NCI-H1930 (cell line): ENCODE measurements around the gene LEF1.
"Not testable (repeated sequence)": the region's sequence is repeated elsewhere in the genome, so short reads cannot be mapped to it uniquely, and the experiment has no call there.

Experiments used
- DNase-seq, 2 experiments: peaks; one replicate each; lab custom pipeline; 2025; lab: John Stamatoyannopoulos, UW

LEF1 gene

DNA sequence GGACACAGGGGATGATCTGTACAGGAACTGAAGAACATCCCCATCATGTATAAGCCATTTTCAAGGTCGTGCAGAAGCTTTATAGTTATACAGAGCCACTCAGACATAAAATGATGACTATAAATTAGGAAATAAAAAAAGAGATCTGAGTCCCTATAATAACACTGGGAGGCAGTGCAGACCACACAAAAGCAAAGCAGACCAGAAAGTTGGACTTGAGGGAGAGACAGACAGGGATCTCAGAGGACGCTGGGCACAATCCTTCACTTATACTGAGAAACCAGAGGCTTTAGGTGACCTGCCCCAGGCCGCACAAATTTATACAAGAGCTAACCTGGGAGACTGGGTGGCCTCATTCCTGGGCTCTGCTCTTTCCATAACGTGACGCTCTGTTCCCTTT, 108.6 kb downstream of the LEF1 start:
- no peak for DNase-seq

DNA sequence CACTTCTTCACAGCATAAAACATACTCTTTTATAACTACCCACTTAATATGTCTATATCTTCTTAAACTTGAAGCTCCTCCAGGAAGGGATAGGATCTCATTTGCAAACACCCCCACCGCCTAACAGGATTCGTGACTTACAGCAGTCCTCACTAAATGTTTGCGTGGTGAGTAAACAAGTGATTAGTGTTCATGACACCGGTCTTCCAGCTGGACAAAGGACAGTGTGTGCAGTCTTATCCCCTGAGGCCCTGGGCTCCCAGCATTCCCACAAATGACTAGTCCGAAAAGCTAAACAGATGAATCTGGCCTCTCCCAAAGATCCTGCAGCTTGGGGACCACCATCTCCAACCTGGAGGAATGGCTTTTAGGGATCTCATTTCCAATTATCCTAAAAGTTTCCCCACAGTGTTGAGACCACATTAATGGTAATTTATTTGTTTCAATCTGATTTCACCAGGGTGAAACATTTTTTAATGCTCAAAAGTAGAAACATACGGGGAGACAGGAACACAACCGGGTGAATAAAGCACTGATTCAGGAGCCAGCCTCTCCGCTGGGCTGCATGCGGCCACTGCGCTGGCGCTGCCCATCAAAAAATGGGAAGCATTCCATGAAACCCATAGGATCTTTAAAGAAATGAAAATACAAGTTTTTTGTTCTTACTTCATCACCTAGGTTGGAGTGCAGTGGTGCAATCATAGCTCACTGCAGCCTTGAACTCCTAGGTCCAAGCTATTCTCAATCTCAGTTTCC, 109.9 kb downstream of the LEF1 start:
- DNase-seq: peak; percentile 65 to 83

DNA sequence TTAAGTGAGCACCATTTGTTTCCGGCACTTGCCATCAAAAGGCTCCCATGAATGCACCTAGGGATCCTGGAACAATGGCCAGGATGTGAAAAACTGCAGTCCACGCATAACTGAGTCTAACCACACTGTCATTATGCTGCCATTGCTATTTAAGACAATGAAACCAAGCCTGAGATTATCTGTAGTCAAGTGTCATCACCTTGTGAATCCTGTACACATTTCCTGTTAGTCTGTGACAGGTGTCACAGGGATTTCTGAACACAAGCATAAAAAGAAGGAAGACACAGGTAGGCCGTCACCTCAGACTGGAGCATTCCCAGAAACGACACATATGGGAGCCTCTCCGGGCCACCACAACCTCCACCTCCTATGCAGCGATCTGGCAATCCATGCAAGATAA, 112.3 kb downstream of the LEF1 start:
- DNase-seq: no peak

DNA sequence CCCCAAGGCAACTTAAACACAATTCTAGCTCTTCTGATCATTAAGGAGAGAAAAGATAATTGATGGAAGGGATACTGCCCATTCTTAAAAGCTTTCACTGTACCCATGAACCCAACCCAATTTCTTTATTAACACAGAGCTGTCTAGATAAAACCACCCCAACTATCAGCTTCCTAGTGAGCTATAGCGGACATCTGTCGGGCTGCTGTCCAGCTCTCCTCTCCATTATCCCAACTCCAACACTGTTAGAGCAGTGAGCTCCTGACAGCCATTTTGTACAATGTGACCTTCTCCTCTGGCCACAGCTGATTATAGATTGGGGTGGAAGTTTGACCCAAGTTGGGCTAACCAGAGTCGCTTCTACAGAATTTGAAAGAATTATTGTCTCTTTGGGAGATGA, 112.9 kb downstream of the LEF1 start:
- DNase-seq: no peak

DNA sequence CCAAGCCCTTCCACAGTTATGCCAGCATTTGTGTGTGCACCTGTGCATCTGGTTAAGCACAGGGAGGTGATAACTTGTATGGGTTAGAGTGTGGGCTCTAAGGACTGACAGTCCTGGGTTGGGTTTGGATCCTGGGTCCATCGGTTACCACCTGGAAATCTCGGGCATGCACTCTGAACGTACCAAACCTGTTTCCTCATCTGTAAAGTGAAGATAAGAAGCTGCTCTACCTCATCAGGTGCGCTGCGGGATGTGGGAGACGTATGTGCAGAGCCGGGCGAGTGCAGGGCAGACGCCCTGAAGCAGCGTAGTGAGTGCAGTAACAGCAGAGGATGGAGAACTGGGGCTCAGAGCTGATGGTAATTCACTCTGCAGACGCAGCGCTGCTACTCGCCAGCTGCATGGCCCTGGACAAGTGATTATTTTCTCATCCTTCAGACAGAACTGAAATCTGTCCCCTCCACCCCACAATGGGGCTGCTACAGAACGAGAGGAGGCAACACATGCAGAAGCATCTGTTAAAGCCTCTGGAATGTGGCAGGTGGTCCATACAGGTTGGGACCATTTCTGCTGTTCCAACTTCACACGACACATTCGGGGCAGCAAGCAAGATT, 114.6 kb downstream of the LEF1 start:
- no peak for DNase-seq

DNA sequence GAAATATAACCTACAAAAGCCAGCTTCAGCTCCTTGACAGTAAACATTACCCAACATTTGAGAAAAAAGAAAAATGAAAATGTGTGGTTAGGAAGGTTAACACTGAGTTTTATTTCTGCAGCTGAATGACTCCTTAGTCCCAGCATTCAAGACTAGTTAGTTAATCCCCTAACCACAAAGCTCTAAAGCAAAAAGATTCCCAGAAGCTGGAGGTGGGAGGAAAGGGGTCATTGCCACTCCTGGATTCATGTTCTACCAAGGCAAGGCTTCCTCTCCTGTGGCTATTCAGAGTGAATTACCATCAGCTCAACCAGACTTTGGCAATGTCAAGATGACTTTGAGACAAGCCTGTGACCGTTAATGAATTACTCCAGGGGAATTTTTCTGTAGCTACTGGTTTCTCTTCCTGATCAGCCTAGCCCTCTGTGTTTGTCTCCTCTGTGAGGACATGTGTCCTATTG, 115.5 kb downstream of the LEF1 start:
- no peak for DNase-seq

DNA sequence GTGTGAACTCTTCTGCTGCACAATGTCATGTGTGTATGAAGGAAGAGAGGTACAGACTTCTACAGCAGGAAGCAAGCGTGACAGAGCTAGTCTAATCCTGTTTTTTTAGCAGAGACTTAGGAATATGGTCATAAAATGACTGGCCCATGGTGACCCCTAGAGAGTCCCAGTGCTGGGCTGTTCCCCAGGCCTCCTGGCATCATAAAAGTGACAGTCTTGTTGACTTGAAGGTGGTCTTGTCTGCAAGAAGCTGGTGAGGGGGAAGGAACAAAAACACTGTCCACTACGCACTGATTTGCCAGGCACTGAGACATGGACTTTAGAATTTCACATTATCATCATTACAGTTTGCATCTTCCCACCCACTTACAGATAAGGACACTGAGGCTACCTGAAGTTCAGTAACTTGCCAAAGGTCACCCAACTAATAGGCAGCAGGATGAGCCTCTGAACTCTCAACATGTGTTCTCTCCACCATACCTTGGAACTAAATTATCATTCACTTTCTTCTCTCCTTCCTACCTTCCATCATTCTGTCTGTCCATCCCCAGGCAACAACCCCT, 116.1 kb downstream of the LEF1 start:
- DNase-seq: no peak

DNA sequence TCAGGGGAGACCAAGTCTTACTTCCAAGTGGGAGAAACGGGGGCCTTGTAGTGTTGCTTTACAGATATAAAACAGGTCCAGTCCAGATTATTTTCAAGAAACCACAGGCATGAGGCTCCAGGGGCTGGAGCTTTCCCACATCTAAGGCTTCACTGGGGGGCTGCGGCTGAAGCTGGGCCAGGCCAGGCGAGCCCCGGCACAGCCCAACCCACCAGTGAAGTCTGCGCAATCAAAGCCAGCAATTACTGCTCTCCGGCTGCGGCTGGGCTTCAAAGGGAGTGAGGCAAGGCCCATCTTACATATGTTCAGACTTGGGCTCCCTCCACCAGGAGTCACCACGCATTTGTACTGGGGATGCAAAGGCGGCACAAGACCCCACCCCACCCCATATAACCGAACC, 117.4 kb downstream of the LEF1 start:
- no peak for DNase-seq

DNA sequence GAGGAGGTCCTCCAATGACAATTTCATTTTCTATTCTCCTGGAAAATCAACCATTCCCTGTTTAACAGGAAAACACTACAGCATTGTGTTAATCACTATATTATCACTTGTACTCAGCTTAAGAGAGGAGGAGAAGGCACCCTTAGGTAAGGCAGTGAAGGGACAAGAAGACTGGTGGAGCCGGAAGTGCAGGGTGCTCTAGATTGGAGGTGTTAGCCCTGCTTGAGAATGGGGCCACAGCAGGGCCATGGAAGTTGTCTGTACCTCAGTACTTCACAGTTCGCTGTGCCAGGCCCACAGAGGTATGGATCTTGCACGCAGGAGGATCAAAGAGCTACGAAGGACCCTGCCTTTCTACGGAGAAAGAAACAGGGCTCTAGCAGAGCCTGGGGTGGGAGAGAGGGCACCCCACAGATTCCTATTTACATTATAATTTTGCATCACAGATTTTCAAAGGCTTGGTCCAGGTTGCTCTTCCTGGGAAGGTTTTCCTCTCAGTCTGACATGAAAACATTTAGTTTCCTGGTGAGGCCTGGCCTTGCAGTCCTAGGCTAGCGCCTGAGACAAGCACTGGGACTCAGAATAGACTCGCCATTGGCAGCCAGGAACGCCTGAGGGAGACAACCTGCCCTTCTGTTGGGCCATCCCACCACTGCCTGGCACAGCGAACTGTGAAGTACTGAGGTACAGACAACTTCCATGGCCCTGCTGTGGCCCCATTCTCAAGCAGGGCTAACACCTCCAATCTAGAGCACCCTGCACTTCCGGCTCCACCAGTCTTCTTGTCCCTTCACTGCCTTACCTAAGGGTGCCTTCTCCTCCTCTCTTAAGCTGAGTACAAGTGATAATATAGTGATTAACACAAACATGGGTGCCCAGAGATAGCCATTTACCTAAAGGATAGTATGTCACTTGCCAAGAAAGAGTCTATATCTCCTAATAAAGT, 118.3 kb downstream of the LEF1 start:
- DNase-seq: not testable (repeated sequence)

DNA sequence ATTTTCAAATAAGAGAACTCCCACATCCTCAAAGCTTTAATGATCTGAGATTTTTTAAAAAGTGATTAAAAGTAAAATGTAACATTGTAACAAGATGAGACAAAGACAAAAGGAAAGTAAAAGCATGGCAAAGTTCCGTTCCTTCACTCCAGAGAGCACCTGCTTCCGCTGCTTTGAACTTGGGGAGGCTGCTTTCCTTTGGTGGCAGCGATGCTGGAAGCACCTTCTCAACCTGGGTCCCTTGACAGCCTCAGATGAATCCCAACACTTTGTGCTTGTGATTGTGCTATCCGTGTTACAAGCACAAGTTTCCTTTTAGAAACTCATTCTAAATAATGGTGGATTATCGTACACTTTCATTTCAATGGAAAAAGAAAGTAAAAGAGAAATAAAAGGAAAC, 119.3 kb downstream of the LEF1 start:
- no peak for DNase-seq

DNA sequence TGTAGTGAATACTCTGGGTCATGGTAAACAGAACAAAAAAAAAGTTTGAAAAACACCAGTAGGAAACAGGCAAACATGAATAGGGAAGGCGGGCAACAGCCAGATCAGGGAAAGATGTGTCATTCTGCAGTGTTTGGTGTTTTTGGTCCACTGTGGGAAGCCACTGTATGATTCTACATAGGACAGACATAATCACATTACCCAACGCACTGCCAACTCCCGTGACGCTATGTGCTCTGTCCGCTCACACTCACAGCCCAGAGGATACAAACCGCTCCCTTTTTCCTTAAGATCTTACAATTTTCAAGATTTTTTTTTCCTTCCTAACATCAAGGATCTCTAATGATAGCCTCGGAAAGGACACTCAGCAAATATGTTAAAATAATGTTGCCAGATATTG, 119.7 kb downstream of the LEF1 start:
- no peak for DNase-seq

DNA sequence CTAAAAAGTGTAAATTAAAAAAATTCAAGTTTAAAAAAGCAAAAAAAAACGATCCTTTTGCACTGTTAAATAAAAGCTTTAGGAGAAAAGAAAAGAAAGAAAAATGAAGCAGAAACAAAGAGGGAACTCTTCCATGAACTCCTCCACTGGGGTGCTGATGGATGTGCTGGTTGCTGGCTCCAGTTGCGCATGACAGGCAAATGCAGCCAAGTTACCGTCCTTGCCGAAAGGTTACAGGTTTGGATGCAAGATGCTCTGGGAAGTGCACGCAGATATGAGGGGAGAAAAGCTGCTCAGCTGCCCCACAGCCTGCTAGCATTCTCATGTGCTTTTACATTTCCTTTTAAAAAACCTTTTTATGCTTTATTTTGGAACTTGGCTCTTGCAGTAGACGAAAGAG, 120.6 kb downstream of the LEF1 start:
- no peak for DNase-seq

DNA sequence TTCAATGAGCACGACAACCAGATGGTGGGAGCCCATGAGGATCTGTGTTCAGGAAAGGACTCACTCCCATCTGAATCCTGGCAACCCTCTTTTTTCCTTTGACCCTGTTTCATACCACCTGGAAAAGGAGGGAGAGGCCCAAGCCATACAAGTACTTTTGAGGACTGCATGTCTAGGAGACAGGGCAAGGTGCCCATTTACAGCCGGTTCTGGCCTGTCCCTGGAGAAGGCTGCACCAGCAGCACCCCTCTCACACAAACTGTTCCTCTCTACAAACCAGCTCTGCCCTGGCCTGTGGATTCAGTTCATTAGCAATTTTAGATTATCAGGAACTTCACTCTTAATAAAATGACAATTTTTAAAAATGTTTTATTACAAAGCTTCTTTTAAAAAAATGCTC, 121.5 kb downstream of the LEF1 start:
- DNase-seq: no peak

DNA sequence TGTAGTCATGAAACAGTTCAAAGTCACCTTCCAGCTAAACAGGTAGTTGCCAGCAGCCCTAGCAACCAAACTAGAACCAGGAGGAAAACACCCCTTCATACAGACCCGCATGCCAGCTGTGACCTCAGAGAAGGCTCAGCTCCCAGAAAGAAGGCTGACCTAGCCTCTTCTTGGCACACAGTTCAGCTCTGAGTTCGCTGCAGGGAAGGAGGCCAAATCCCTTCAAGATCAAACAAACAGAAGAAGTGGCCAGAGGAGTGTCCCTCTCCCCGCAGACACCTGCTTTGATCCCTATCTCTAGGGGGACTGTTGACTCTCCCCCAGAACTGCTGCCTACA, 123.1 kb downstream of the LEF1 start:
- no peak for DNase-seq

DNA sequence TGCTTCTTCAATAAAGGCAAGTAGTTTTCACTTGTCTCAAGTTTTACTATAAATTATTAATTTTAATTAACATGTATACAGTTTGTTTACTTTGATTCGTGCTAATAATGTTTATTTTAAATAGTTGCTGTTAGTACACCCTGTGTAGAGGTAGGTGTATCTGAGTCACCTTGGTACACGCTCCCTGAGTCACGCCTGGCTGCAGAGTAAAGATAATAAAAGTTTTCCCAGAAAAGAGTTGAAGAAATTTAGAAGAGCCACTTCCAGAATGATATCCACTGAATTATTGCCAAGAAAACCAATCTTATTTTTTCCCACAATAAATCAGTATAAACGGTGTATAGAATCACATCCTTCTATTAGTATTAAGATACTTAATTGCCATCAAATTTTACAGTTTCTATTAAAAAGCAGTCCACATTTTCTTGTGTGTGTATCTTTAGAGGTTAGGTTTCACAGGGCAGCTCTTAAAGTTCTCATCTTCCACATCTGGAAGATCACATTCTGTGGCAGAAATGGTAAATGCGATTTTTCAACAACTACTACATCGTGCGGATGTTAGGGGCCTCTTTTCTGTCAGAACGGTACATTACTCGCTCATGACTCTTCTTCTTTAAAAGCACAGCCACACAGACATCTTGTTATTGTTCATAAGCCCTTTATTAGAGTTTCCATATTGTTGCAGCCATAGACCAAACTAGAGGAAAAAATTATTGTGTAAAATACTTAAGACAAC, 123.6 kb downstream of the LEF1 start:
- no peak for DNase-seq

DNA sequence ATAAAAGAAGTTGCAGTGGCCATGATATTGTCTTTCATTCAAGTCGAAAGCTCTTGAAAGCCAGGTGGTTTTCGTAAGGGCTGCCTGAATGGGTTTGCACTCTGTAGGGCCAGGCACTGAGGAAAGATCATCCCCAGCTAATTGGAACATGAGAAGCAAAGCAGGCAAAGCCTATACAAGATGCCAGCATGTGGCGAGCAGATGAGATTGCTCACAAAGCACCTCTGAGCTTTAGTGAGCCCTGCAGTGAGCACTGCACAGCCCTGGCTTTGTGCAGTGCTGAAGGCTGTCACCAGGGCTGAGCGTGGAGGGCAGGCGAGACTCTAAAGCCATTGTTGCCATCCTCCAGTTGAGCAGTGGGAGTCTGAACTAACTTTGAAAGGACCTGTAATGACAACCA, 125.2 kb downstream of the LEF1 start:
- no peak for DNase-seq

DNA sequence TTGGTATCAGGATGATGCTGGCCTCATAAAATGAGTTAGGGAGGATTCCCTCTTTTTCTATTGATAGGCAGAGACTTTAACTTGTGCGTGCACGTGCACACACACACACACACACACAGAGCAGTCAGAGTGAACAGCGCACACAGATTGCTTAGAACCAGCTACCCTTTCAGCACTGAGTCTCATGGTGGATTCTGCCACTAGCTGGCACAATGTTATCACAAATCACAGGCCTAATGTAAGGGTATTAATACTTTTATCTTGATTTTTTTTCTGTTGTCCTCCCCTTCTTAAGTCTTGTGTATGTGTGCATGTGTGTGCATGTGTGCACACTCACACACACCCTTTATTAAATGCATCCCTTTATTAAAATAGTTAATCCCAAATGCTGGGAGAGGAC, 125.8 kb downstream of the LEF1 start:
- no peak for DNase-seq

DNA sequence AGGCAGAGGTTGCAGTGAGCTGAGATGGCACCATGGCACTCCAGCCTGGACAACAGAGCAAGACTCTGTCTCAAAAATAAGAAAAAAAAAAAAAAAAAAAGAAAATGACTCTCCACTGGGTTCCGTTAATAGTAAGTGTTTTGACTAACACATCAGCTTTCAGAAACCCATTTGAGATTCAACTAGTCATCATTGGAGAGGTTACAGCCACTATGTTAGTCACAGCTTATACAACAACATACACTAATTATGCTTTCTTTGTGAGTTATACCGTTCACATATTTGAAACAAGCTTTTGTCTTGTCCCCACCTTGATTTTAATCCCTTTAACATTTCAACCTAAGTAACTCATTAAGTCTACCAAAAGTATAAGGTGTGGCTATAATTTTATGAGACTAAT, 130.8 kb downstream of the LEF1 start:
- no peak for DNase-seq

DNA sequence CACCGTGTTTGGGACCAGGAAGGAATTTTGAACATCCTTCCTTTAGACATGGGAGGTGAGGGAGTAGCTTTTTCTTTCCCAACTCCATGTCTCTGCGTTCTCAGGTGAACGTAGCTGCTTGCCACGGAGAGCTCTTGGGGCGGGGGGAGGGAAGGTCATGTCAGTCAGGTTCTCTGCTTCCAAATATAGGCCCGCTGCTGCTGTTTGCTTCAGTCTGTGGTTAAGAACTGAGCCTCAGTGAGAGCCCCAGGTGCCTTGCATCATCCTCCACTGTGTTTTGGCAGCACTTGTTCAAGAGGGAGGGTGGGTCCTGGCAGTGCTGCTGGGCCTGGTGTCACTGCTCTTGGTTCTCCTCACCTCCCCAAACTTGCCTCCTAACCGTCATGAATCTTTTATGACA, 132.5 kb downstream of the LEF1 start:
- DNase-seq: no peak

DNA sequence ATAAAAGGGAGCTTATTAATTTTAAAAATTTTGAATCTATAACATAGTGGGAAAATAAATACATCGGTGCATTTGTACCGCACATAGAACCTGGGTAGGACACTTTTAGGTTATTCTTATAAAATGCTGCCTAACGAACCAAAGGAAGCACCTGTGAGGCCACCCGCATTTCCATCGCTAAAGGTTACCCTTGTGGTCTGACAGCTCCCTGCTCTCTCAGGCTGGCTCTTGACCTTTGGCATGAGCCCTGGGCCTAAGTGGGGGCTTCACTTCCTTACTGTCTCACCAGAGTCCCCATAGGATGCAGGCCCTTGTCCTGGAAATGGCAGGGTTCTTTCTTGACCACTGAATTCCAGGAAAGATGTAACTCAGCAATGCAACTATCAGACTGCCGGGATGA, 133.0 kb downstream of the LEF1 start:
- DNase-seq: no peak

DNA sequence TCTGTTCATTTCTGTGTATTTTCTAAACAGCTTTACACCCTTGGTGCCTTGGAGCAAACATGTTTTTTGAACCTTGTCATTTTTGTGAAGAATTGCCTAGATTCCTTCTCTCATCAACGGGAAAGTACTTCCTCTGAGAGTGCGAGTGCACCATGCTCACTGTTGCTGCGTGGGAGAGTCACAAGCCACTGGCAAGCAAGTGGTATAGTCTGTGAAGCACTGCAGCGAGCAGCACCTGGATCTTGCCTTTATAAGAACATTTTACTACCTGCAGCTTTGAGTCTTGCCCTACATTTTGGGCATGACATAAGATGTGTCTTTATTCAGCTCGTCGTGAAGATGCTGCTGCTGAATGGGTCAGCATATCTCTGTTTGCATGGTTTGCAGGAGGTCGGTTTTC, 134.2 kb downstream of the LEF1 start:
- DNase-seq: no peak

DNA sequence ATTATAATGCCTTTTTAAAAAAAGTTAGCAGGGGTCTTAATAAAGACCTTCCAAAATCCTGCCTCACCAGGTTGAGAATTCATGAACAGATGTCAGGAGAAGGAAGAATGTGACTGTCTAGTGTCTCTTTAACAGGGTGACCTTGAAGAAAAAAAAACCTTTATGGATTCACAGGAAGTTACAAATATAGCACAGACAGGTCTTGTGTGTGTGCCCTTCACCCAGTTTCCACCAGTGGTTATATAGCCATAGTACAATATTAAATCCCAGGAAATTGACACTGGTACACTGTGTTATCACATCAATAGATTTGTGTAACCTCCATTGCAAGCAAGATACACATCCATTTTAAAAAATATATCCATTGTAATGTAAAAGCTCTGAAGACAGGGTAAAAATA, 135.4 kb downstream of the LEF1 start:
- DNase-seq: no peak
